Neural progenitor cell (in vitro differentiated cells): Measurements from ENCODE around the gene TNK2.

ENCODE experiments used
- EZH2 ChIP-seq: fragments of 200-600 bp; sonication (generic); IDR thresholded peaks from 2 replicates; pipeline ENCODE4 v1.6.1; 2017; ENCODE audit warnings: antibody characterized with exemption, mild to moderate bottlenecking, moderate library complexity
- TF ChIP-seq, protein P1 (sequence below): fragments of 200-600 bp; sonication (generic); IDR thresholded peaks from 2 replicates; pipeline ENCODE4 v1.5.1; 2017; ENCODE audit warnings: antibody characterized with exemption, mild to moderate bottlenecking

DNA sequence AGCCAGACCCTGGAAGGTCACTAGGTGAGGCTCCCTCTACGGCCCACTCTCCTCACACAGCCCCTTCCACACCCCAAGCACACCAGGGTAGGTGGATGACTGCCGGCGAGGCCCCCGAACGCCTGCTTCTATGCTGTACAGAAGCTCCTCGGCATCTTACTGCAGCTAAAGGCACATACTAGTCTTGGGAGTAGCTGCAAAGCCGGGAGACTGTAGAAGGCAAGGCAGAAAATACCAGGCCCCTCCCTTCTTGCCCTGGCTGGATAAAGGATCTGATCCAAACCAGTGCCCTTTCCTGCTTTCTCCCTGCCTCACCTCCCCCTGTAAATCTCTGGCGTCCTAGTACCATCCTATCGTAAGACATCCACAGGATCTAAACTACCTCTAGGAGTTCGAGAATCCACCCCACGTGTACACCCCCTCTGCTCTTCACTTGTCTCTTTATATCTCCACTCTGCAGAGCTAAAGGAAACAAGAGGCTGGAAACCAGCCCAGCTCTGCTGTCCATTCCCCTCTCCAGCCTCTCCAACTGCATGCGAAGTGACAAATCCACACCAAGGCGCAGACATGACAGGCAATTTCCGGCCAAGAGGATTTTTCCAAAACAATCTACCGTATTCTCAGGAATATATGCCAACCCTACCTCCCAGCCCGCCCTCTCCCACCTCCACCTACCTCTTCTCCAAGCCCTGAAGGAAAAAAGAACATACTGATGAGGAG is 11.8 kb downstream of the TNK2 start:
- TF ChIP-seq, protein P1, sequence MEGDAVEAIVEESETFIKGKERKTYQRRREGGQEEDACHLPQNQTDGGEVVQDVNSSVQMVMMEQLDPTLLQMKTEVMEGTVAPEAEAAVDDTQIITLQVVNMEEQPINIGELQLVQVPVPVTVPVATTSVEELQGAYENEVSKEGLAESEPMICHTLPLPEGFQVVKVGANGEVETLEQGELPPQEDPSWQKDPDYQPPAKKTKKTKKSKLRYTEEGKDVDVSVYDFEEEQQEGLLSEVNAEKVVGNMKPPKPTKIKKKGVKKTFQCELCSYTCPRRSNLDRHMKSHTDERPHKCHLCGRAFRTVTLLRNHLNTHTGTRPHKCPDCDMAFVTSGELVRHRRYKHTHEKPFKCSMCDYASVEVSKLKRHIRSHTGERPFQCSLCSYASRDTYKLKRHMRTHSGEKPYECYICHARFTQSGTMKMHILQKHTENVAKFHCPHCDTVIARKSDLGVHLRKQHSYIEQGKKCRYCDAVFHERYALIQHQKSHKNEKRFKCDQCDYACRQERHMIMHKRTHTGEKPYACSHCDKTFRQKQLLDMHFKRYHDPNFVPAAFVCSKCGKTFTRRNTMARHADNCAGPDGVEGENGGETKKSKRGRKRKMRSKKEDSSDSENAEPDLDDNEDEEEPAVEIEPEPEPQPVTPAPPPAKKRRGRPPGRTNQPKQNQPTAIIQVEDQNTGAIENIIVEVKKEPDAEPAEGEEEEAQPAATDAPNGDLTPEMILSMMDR = no peak
- TF ChIP-seq EZH2 = no peak
